NCI-H2196 (cell line): ENCODE measurements around the gene CEP164.
A peak's percentile ranks its signal among the peaks of the same experiment; 100 is the strongest.
"Not testable (repeated sequence)": the region's sequence is repeated elsewhere in the genome, so short reads cannot be mapped to it uniquely, and the experiment has no call there.

Experiments
- DNase-seq: peaks from one replicate; lab custom pipeline; 2025; ENCODE audit not compliant: unreplicated experiment; lab: John Stamatoyannopoulos, UW

CEP164 gene

DNA sequence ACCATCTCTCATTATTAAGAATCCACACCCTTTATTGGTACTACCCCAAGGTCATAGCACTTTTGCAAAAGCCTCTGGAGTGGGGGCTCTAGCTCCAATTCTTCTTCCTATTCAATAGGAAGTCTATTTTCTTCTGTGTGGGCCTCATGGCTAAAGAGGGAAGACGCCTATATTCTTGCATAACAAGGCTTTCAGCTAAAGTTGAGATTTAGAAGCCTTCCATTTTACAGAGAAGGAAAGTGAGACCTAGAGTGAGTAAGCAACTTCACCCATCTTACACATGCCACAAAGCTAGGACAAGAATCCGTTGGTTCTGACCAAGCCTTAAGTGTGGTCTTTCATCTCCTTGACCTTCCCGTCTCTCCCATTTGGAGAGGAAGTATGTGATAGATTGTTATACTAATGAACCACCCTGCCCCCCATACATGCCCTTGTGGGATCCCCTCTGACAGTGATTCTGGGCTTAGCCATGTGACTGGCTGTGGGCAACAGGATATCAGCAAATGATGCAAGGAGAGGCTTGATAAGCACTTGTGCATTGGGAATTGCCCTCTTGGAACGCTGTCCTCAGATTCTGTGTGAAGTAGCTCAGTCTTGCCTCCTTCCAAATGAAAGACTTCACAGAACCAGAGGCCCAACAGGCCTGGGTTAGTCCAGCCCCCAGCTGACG, 23.9 kb upstream of the CEP164 start:
- no peak for DNase-seq

- DNase-seq: no peak
Measured at GRCh38 chr11:117305145-117305544, 22.5 kb upstream of the CEP164 start.

DNA sequence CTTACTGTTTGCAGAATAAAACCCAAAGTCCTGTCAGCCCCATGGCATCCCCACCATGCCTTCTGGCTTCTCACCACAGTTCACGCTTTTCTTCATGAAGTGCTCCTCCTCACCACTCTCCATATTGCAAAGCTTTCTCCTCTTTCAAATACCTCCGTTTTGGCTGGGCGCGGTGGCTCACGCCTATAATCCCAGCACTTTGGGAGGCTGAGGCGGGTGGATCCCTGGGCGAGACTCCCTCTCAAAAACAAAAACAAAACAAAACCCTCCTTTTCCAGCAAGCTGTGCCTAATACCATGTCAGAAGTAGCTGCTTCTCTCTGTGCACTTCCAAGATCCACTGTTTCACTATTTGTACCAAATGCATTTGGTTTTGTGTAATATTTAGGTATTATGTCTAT, 18.3 kb upstream of the CEP164 start:
- DNase-seq: no peak

- DNase-seq: no peak
Measured at GRCh38 chr11:117313091-117313490, 14.6 kb upstream of the CEP164 start.

DNA sequence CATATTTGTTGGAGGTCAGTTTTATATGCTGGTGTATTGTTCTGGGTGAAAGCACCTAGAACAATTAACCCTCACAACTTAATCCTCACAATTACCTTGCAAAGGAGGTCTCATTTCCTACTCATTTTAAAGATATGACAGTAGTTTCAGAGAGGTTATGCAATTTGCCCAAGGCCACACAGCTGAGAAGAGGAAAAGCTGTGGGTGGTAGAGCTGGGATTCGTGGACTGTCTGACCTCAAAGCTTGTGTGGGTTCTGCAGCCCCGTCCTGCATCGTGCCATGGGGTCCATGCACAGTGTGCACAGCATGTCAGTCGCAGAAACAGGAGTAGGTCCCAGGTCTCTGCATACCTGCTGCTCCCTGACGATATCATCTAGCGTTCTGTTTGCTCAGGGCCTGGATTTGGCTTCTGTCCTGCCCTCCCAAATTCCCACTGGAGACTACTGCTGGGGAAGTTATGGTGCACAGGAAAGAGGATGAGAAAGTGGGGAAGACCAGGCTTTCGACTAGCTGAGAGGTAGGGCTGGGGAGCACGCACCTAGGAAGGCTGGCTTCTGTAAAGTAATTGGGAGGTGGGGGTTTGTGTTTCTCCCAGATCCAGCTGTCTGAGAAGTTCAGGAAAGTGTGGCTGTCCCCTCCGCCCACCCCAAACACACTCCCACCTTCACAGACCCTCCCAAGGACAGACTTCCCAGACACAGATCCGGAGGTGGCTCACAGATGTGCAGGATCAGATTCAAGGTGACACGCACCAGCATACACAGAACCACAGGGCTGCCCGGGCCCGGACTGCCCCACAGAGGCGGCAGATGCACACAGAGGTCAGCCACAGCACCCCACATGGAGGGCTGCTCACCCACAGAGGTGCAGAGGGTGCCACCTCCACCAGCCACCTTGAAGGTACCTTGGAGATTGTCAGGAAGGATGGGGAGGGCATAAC, 13.6 kb upstream of the CEP164 start:
- no peak for DNase-seq

DNA sequence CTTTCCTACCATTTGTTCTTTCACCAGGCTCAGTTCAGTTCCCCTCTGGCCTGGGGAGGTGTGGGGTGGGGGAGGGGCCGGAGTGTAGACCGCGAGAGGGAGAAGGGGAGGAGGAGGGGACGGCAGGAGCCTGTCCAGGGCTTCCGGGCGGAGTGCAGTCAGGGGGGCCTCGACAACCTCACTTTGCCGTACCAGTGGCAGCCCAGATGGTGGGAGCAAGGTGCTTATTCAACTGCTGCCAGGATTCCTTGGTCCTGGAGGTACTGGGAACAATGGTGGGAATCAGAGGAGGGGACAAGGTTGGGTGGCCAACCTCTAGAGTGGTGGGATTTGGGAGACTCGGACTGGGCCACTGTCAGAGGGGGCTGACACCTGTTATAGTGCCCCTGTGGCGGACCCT, 12.8 kb upstream of the CEP164 start:
- DNase-seq: no peak

DNA sequence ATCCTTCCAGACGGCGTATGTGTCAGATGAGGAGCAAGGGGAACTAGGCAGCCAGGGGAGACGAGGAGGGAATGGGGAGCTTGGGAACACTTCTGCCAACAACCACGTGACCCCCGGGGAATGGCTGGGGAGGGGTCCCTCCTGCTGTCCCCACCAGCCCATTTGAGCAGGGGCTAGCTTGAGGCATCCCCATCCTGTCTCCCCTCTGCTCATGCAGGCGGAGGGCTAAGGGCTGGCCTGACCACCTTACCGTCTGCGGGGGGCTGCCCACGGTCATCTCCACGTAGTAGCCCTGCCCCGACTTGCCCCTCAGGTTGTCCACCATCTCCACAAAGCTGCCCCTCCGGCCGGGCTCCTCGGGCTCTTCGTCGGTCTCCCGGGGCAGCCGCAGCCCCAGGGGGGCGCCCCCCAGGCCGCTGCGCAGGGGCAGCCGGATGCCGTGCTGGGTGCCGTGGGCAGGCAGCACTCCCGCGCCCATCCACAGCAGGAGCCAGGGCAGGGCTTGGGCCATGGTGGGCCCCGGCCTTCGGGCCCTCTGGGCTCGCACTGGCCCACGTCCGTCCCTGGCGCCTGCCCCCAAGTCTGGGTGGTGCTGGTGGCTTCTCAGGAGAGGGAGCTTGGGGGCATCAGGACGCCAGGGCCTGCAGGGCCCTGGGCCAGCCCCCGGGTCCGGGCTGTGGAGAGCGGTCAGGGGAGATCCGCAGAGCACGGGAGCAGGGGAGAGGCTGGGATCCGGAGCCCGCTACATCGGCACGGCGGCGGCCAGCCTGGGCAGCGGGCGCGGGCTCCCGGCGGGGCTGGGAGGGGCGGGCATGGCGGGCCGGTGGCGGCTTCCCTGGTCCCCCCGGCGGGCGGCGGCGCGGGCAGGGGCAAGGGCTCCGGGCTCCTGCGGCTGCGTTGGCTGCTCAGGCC, 12.1 kb upstream of the CEP164 start:
- DNase-seq: no peak

DNA sequence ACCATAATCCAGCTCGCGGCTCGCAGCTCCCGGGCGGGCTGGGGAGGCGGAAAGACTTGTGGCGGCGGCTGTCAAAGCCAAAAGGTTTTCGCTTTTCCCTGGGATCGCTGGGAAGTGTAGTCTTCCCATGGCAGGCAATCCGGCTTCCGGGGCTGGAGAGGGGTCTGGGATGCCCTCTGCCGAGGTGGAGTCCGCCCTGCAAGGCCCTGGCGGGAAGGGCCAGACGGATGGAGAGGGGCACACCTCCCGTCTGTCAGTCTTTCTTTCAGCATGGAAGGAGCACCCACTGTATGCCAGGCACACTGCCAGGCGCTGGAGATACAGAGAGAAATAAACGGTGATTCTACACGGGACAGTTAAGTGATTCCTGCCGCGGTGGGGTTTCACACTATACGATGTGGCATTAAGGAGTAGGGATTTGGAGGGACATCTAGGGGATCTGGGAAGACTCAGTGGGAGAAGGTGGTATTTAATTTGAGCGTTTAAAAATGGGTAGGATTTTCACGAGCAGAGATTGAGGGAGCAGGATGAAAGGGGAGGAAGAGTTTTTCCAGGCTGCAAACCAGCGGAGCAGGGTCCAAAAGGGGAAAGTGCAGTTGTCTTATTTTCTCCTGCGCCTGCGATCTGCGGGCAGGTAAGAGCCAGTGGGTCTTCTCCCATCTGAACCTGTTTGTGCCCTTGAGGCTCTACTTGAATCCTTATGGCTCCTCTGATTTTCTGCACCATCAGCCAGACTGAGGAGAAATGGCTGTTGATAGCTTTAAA, 11.3 kb upstream of the CEP164 start, which contains the start of gene BACE1:
TSS of gene BACE1 (minus strand) at position 60 of the 765 bp plus-strand sequence. CDS start 461 bp downstream, outside the sequence.
- peak; percentile 82 for DNase-seq

GRCh38 chr11:117318738-117319137, 8.9 kb upstream of the CEP164 start:
- no peak for DNase-seq

- DNase-seq: no peak
Measured at GRCh38 chr11:117319214-117319840, 8.3 kb upstream of the CEP164 start.

- not testable (repeated sequence) for DNase-seq
Measured at GRCh38 chr11:117327255-117327566, 443 bp upstream of the CEP164 start.

DNA sequence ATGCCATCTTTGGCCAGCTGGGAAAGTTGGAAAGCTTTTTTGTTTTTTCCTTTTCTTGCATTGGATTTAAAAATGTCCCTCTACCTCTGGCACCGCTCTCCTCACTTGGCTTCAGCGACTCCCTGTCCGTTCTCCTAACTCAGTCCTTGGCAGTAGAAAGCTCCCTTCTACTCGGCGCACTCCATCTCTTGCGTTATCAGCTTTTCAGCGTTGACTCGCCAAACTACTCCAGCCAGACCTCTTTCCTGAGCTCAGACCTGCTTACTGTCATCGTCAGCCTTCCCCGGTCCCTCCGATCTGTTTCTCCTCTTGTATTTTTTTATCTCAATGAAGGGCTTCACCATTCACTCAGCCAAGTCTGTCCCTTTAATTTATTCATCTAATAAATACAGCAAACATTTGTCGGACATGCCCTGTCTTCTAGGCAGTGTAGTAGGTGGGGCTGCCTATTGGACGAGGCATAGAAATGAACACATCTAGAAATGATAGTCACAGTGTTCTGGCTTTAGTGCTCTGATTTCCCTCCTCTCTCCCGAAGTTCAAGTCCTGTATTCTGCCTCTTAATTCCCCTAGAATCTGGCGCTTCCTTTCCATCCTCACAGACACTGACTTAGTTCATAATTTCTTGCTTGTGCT, 839 bp downstream of the CEP164 start:
- DNase-seq: no peak

- no peak for DNase-seq
Measured at GRCh38 chr11:117332843-117333242, 5.2 kb downstream of the CEP164 start.

GRCh38 chr11:117333917-117334316, 6.3 kb downstream of the CEP164 start:
- DNase-seq: no peak

GRCh38 chr11:117334896-117335295, 7.2 kb downstream of the CEP164 start:
- DNase-seq: no peak

DNA sequence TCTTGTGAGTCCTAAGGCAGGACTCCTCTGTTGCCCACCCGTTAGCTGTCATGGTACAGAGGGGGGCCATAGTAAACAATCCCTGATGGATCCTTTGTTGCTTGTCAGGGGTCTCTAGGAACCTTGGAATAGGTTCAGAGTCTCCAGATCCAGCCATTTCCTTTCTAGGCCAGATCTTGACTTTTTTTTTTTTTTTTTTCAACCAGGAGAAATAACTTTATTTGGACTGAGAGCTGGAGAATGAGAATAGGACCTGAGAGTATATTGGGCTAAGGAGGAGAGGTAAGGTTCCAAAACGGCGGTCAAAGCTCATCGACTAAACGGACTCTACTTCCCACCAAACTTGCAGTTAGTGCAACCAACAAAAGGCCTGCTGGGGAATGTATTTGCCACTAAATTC, 7.7 kb downstream of the CEP164 start:
- no peak for DNase-seq

DNA sequence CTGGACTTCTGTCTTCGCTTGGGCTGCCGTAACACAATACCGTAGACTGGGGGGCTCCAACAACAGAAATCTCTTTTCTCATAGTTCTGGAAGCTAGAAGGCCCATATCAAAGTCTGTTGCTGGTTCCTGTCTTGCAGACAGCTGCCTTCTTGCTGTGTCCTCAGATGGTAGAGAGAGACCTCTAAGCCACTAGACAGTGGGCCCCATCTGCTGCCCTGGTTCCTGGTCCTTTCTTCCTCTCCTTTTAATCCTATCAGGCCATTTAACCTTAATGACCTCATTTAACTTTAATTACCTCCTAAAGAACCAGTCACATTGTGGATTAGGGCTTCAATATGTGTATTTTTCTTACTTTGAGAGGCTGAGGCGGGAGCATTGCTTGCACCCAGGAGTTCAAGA, 9.4 kb downstream of the CEP164 start:
- no peak for DNase-seq

GRCh38 chr11:117345039-117345438, 17.4 kb downstream of the CEP164 start:
- DNase-seq: no peak

DNA sequence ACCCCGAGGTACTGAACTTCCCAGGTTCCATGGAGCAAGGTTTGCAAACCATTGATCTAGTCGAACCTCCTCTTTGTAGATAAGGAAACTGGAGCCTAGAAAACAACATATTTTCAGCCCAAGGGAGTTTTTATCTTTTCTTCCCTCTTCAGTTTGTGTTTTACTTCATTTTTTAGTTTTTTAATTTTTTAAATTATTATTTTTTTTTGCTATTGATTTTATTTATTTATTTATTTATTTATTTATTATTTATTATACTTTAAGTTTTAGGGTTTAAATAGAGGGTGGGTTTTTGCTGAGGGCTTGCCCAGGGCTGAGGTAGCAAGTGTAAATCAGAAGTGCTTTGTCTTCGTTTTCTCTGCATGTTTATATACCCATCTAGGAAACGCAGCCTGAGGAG, 26.9 kb downstream of the CEP164 start:
- no peak for DNase-seq
